GM18907 (cell line): Measurements from ENCODE around the gene CALCB.

Experiments
- ATAC-seq: cut with Tn5 transposase; IDR thresholded peaks from one replicate; pipeline ENCODE4 v1.9.1; 2021; ENCODE audit warnings: mild to moderate bottlenecking, moderate library complexity; ENCODE audit not compliant: unreplicated experiment

Gene CALCB

DNA sequence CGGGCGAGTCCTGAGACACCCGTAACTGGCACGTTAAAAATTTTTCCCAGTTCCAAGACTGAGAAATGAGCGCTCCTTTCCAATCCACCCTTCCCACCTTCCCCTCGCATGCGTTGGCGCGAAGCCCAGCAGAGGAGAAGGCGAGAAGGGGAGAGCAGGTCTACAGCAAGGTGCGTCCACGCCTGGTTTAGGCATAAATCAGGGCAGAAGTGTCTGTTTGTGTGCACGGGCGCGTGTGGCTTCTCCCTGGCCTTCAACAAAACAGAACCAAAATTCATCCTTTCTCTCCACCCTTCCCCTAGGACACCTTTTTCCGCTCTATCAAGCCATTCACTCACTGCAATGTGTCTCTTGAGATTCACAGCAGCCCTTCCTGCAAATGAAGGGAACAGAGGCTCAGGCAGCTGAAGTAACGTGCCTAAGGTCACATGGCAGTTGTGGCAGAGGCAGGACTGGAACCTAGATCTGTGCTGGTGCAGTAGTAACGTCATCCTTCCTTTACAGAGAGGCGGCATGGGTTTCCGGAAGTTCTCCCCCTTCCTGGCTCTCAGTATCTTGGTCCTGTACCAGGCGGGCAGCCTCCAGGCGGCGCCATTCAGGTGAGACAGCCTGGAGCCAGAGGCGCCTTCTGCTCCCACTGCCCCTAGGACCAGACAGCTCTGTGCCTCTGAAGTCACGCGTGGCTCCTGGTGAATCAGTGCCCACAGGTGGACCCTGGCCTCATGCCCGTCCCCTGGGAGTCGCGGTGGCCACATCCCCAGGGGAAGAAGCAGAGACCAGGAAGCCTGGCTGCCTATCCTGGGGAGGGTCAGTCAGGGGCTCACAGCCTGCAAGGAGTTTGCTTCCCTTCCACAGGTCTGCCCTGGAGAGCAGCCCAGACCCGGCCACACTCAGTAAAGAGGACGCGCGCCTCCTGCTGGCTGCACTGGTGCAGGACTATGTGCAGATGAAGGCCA is 1.1 kb downstream of the CALCB start:
- ATAC-seq = peak; percentile 95

DNA sequence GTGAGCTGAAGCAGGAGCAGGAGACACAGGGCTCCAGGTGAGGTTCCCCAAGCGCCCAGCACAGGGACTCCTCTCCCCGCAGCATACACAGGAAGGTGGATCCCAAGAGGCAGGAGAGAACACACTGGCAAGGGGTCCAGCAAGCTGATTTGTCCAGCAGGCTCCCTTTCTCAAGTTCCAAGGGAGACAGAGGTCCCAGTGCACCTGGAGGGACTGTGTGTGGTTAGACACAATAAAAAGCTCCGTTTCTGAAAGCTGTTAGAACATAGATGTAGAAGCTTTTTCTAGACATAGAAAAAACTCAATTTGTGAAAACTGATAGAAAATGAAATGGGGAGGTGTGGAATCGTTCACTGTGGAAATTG is 1.8 kb downstream of the CALCB start:
- ATAC-seq = no peak

DNA sequence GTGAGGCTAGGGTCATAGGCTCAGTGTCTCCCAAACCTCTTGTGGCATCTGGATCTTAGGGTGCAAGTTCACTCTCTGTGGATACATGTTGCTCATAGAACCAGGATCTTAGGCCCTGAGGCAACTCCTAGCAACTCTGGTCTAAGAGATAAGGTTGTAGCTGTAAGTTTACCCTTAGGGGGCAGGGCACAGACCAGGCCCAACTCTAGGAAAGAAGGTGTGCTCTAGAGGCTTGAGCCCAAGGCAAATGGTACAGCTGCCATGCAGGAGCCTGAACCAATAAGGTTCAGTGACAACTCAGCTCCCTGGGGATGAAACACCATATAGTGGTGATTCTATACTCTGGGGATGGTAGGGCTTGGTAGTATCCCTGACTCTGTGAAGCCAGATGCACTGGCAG is 17.8 kb downstream of the CALCB start:
- ATAC-seq = no peak

DNA sequence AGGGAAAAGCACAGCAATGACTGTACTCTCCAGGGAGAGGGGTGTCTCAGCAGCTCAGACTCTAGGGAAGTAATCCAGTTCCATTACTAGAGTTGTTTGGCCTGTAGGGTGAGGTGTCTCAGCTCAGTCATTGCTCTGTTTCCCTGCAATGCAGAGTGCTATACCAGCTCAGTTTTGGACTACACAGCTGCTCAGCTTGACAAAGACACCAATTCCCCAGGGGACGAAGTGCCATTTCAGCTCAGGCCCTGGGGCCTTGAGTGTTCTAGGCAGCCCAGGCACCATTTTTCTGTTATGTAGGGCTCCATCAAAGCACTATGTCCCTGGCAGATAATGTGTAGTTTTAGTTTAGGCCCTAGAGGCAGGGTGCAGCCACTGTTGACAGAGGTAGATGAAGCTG is 18.2 kb downstream of the CALCB start:
- ATAC-seq = no peak

DNA sequence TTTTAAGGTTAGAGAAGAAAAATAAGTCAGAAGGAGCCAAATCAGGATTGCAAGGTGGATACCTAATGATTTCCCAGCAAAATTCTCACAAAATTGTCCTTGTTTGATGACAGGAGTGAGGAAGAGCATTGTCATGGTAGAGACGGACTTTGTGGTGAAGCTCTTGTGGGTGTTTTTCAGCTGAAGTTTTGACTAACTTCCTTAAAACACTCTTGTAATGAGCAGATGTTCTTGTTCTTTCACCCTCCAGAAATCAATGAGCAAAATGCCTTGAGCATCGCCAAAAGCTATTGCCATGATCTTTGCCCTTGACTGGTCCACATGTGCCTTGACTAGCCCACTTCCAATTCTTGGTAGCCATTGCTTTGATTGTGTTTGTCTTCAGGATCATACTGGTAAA is 20.0 kb downstream of the CALCB start:
- ATAC-seq = no peak

DNA sequence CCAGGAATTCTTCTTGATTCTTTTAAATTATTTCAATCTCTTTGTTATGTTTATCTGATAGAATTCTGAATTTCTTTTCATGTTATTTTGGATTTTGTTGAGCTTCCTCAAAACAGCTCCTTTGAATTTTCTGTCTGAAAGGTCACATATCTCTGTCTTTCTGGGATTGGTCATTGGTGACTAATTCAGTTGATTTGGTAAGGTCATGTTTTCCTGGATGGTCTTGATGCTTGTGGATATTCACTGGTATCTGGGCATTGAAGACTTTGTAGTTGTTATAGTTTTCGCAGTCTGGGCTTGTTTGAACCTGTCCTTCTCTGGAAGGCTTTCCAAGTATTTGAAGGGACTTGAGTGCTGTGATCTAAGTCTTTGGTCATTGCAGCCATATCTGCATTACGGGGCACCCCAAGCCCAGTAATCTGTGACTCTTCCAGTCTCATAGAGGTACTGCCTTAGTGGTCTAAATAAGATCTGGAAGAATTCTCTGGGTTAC is 22.4 kb downstream of the CALCB start:
- ATAC-seq = no peak

DNA sequence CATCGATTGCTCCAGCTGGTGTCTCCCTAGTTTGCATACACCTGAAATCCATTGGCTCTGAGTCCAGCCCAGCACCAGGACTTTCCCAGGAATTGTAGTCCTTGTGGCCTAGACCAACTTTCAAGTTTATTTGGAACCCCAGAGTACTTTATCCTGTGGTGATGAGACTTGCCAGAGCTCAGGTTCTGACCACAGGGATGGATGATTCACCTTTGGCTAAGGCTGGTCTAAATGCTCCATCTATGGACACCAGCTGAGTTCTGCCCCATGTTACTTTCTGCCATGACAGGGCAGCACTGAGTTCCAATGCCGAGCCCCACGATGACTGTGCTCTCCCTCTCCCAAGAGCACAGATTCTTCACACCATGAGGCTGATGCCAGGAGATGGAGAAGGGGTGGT is 24.0 kb downstream of the CALCB start:
- no peak for ATAC-seq

DNA sequence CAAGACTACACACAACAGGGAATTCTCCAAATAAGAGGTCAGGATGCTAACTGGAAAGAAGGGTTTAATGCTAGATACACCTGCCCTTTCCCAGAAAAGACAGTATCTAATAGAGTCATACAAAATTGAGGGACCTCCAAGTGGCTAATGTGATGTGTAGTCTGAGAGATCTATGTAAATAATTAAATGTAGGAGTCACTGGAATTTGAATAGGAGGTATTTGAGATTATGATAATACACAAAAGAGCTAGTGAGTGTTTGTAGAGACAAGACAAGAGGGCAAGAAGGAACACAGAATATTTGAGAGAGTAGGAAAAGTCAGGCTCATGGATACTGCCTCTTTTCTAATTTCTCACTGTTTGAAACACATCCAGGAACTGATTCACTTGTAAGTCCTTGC is 25.9 kb downstream of the CALCB start:
- ATAC-seq = no peak

DNA sequence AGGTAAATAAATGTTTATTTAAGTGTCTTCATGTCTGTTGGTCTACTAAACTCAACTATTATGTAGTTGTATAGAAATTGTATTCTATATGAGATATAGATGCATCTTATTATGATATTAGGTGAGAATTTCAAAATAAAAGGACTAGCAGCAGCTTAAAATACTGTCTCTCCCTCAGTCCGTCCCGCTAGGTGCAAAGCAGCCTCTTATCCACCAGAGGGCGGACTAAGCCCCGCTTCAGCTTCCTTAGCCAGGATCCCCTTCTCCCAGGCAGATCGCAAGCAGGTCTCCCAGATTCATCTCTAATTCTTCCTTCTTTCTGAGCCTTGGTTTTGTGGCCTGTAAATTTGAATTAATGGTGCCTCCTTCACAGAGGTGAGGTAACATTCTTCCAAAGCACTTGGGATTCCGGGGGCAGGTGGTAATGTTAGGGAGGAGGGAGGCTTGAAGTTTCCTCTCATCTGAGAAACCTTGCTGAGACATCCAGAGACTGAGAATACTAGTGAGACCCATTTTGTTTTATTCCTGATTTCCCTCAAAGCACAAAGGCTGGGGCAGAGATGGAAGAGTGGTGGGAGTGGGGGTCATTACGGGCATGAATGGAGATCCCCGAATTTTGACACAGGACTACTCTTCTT is 27.8 kb downstream of the CALCB start:
- peak; percentile 76 for ATAC-seq

DNA sequence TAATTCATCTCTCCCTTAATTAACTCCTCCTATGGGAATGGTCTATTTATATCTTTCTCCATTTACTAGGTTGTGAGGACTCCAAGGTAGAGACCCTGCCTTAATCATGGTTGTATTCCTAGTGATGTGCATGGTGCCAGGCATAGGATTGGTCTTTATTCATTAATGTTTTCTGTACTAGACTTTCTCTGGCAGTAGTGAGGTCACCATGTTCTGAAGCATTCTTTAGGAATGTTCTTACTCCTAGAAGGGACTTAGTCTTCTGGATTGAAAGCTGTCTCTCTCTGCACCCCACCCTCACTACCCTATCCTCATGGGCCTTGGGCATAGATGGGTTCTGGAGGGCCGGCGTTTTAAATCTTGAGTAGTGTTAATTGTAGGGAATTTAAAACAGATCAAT is 30.8 kb downstream of the CALCB start:
- no peak for ATAC-seq

DNA sequence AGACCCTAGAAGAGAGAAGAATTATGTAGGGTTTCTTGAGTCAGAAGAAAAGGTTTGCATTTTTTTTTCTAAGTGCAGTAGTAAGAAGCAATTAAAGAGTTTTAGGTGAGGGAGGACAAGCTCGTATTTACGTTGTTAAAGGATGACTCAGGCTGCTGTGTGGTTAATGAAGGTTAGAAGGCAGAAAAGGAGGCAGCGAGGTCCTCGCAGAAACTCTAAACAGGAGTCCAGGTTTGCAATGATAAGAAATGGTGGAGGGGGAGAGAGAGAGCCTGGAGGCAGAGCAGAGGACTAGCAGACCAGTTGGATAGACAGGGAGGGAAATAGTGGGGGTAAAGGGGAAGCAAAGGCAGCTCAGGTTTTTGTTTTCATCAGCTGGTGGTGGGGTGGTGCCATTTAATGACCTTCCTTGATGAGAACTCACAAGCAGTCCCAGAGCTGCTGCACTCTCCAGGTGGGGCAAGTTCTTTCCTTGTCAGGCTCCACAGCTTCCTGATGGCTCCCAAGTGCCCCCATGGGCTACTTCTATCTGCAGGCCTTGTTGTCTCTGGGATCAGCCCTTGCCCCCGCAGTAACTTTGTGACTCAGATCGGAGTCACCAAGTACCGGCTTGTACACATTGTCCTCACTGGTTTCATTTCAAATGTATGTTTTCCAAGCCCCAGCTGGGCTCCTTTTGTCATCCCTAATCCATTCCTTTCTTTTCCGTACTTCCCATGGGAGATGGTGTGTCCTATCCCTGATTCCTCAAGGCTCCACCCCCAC is 33.0 kb downstream of the CALCB start:
- ATAC-seq = no peak

DNA sequence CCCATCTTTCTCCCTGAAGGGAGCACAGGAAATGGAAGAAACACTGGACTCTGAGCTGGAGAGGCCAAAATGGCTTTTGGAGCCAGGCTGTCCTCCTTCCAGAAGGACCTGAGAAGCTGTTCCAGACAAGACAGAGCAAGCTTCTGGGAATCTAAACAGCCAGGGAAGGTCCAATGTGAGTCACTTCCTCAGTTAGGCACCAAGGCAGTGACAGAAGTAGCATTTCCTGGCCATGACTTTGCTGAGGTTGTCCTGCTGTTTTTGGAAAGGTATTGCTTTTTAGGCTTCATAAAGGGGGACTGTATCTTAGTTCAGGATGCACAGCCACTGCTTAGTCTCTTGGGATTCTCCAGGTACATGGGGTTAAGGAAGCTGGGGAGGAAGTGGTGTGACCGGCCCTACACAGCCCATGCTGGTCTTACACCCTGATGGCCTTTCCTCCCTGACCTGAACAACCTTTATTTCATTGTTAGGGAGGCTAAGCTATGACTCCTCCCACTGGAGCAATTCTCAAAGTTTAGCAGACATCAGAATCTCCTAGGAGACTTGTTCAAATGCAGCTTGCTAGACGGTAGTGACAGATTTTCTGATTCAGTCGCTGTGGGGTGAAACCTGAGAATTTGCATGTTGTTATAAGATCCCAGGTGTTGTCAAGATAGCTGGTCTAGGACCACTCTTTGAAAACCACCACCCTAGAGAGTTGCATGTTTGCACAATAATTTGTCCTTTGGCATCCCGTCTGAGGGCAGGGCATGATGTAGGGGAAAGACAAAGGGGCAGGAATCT is 34.5 kb downstream of the CALCB start:
- ATAC-seq = peak; percentile 69

DNA sequence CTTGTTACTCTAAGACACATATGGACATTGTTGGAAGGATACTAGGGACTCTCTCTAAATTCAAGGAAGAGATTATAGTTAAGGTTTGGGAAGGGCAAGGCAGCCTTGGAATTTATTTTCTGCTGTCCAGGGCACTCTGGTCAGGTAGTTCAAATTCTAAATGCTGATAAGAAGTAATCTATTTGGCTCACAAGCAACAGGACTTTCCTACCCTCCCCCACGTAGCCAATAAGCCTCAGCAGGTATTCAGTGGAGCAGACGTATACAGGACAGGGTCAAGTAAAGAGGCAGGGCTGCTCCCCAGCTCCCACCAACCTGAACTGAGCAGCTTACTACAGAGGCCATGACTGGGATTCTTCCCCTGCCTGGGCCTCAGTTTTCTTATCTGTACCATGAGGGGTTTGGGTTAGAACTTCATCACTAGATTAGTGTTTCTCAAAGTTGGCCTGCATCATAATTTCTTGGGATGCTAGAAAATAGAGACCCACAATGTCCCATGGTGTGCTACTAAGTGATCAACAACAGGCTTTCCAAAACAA is 35.3 kb downstream of the CALCB start:
- no peak for ATAC-seq

DNA sequence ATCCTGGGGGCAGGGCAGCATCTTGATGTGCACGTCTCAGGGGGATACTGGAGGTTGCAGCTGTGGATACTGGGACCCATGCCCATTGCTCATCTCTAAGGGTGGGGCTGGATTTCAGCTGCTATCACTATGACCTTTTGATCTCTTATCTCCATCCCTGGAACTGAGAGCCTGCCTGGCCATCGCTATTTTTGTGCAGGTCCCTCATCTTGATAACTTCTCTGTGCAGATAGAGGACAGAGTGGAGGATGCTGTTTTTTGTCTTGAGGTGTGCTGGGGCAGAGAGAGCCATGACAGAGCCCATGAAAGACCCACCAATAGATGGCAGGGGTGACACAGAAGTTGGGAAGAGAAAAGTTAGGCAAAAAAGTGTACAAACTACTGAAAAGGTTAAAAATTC is 36.2 kb downstream of the CALCB start:
- ATAC-seq = no peak

DNA sequence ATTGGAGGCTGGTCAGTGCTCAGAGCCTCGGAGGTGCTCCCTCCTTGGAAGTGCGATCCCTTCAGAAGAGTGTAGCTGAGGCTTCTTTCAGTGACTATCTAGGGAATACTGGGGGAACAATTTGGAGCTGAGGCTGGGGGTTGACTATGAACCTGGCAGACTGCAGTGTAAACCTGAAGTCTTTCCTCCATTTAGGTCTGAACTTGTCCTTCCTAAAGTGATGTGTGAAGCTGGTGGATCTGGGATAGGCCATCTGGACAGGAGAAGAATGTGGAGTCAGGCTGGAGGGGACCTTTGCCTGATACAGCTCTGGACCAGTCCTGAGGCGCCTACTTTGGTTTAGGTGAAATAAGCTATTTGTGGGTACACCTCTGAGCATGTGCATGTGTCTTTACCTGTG is 37.8 kb downstream of the CALCB start:
- ATAC-seq = no peak

DNA sequence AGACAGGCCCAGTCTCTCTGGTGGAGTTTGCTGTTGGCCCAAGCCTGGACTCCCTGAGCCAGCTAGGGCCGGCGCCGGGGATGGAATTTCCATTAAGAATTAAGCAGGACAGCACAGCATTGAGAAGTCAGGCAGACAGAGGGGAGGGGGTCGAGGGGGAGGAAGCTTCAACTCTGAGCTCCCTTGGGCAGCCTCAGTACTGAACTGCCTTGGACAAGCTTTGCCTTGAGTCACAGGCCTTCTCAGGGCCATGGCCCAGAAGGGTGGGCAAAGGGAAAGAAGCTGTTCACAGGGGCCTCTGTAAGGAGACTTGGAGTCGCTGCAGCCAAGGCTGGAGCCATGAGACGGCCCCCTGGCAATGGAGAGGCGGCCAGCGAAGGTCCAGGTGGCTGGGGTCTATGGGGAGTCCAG is 38.7 kb downstream of the CALCB start:
- ATAC-seq = no peak

DNA sequence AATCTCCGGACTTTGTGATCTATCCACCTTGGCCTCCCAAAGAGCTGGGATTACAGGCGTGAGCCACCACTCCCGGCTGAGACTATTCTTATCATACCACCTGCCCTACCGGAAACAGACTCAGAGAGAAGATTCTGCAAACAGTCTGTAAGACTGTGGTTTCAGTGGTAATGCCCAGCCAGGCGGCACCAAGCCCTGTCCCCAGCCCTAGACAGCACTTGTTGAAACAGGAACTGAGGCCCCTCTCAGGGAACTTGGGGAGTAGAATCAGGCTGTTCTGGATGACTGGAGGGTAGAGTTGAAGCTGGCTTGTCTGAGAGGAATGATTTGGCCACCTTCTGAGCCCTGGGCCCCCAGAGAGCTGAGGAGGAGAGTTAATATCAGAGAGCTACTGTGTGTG is 40.0 kb downstream of the CALCB start:
- peak; percentile 94 for ATAC-seq

DNA sequence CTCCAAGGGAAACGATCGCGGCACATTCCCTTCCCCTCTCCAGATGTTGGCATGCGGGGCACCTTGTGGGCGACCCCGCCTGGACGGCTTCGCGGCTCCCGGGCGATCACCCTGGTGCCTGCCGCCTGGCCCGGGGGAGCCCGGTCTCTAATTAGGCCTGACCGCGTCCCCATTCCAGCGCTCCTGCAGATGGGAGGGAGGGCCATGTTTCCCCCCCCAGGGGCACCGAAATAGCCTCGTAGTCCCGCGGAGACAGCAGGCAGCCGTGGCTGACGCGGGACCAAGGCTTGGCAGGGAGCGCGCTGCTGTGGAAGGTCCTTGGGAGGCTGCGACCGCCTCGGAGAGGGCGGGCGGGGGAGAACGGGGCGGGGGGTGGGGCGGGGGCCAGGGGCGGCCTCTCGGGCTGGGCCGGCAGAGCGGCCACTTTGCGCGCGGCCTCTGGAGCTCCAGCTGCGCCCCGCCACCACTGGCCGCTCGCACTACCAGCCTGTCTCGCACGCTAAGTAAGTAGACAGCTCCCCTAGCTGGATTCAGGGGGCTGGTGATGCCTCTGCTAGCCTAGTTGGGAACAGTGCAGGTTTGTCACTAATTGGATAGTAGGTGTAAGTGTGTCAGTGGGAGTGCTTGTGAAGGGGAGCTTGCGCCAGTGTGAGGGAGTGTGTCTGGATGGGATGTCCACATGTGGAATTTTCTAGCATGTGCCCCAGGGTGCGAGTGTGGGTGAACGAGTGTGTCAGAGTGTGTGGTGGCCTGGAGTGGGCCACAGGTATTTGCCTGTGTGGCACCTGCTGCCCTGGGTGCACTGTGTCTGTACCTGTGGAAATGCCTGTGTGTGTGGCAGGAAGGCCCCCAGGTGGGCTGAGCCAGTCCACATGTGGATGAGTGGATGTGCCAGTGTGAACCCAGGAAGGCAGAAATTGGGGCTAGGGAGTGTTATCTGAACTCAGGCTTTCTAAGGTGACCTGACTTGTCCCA is 41.4 kb downstream of the CALCB start, which contains the start of gene INSC:
Gene INSC, plus strand, starts transcription at position 423 of the 975 bp plus-strand sequence. CDS start 34,252 bp downstream, outside the sequence.
- no peak for ATAC-seq

DNA sequence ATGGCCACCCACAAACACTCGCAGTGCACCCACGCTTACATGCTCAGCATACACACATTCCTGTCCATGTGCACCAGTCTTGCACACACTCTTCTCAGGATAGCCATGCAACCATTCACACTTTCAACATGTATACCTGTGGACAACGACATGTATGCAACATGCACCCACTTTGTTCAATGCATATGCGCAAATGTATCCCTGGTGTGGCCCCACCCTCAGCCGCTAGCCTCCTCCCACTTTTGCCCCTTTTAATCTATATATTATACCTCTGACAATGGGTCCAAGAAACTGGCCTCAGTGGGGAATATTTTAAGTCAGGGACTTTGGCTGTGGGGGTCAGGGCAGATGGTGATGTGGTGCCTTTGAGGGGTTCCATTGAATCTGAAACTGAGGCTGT is 42.3 kb downstream of the CALCB start:
- no peak for ATAC-seq
